Renal cortex interstitium (tissue), 11 donors: Measurements from ENCODE around the gene MAEL. TPM values are rescaled to one million over a fixed set of nuclear protein-coding genes. Genes with fewer than 3 reads are reported as not detected.
"Not testable (repeated sequence)": the region's sequence is repeated elsewhere in the genome, so short reads cannot be mapped to it uniquely, and the experiment has no call there.

Source experiments
- DNase-seq, 11 donors: peaks; one replicate each; pipeline ENCODE4 v3.0.0-alpha.2; 2013; ENCODE audit warnings: low read depth in 9 of 11, low spot score in 4 of 11; ENCODE audit errors: extremely low read depth in 1 of 11
- polyA plus RNA-seq, 3 donors: library from polyadenylated mRNA; unstranded; fragments of 120-200 nt; gene quantifications; one replicate each; pipeline ENCODE4 v1.2.1, GENCODE V29; 2013; ENCODE audit not compliant: insufficient read length in 3 of 3

Gene MAEL
- polyA plus RNA-seq, 3 donors, result 1.4 to 3.3 (median 2.2) TPM

- DNase-seq, result peak in 3 of 11 donors; percentile 2 to 21 (median 16)
These were observed 14.3 kb upstream of the MAEL start for GRCh38 chr1:166974647-166975345.

- peak in 7 of 11 donors; percentile 20 to 48 (median 33) for DNase-seq
These were observed 13.5 kb upstream of the MAEL start, which contains the start of gene ILDR2 for GRCh38 chr1:166975361-166976129. Gene ILDR2 (minus strand): TSS chr1:166975540. CDS start chr1:166975268, 272 bp downstream.

GRCh38 chr1:166977951-166978350 is 11.1 kb upstream of the MAEL start:
- DNase-seq, result no peak

GRCh38 chr1:166978821-166979220 is 10.3 kb upstream of the MAEL start:
- DNase-seq, result no peak

GRCh38 chr1:166980383-166980782 is 8.7 kb upstream of the MAEL start:
- DNase-seq, result no peak

- peak in 1 of 11 donors; percentile 1 for DNase-seq
These were observed 8.3 kb upstream of the MAEL start for GRCh38 chr1:166980818-166981217.

- no peak for DNase-seq
These were observed 7.5 kb upstream of the MAEL start for GRCh38 chr1:166981589-166981988.

GRCh38 chr1:166999075-166999474 is 10.0 kb downstream of the MAEL start:
- DNase-seq, result no peak

- no peak for DNase-seq
These were observed 10.5 kb downstream of the MAEL start for GRCh38 chr1:166999500-167000055.

GRCh38 chr1:167000546-167000945 is 11.5 kb downstream of the MAEL start:
- DNase-seq, result no peak

- DNase-seq, result no peak
These were observed 13.3 kb downstream of the MAEL start for GRCh38 chr1:167002354-167002753.

- DNase-seq, result no peak
These were observed 14.6 kb downstream of the MAEL start for GRCh38 chr1:167003711-167004110.

GRCh38 chr1:167011560-167012191 is 22.6 kb downstream of the MAEL start:
- no peak for DNase-seq

- no peak for DNase-seq
These were observed 23.5 kb downstream of the MAEL start for GRCh38 chr1:167012570-167012969.

GRCh38 chr1:167013108-167013929 is 24.2 kb downstream of the MAEL start:
- peak in 1 of 11 donors; percentile 11 for DNase-seq

GRCh38 chr1:167016100-167016750 is 27.1 kb downstream of the MAEL start:
- DNase-seq, result no peak

GRCh38 chr1:167022384-167022783 is 33.3 kb downstream of the MAEL start:
- no peak for DNase-seq

GRCh38 chr1:167029553-167029952 is 40.5 kb downstream of the MAEL start:
- DNase-seq, result not testable (repeated sequence)
